IPS-20b (cell line): ENCODE results near the gene NARS2.
"Not testable (repeated sequence)": the region's sequence is repeated elsewhere in the genome, so short reads cannot be mapped to it uniquely, and the experiment has no call there.

Experiments
- H3K27ac ChIP-seq: one replicate; pipeline ENCODE4 v1.5.1; 2013; ENCODE audit warnings: low read length
- H3K27me3 ChIP-seq: 2 replicates; pipeline ENCODE4 v1.6.1; 2013; ENCODE audit warnings: mild to moderate bottlenecking, low read length, inconsistent platforms; ENCODE audit not compliant: insufficient read depth
- H3K36me3 ChIP-seq: 2 replicates; pipeline ENCODE4 v1.6.1; 2013; ENCODE audit warnings: low read depth, mild to moderate bottlenecking, inconsistent platforms, low read length, moderate library complexity; ENCODE audit not compliant: insufficient read depth
- H3K4me1 ChIP-seq: 2 replicates; pipeline ENCODE4 v1.6.1; 2013; ENCODE audit warnings: mild to moderate bottlenecking, control low read depth, inconsistent platforms, low read length, moderate library complexity; ENCODE audit not compliant: insufficient read depth
- H3K4me3 ChIP-seq: 2 replicates; pipeline ENCODE4 v1.5.1; 2013; ENCODE audit warnings: mild to moderate bottlenecking, low read length, inconsistent platforms
- H3K9ac ChIP-seq: 2 replicates; pipeline ENCODE4 v1.6.1; 2013; ENCODE audit warnings: low read depth, mild to moderate bottlenecking, inconsistent platforms, low read length, moderate library complexity
- H3K9me3 ChIP-seq: 2 replicates; pipeline ENCODE4 v1.6.1; 2013; ENCODE audit warnings: mild to moderate bottlenecking, low read depth, low read length, inconsistent platforms; ENCODE audit not compliant: insufficient read depth

The NARS2 gene

GRCh38 chr11:78602771-78603170 is 28.1 kb upstream of the NARS2 start:
- H3K4me1 ChIP-seq, H3K9me3 ChIP-seq, H3K36me3 ChIP-seq, H3K9ac ChIP-seq, H3K27ac ChIP-seq, H3K4me3 ChIP-seq, H3K27me3 ChIP-seq: not testable (repeated sequence)

- not testable (repeated sequence) for H3K27me3 ChIP-seq, H3K9ac ChIP-seq, H3K9me3 ChIP-seq, H3K27ac ChIP-seq, H3K36me3 ChIP-seq, H3K4me3 ChIP-seq, H3K4me1 ChIP-seq
These were observed 26.4 kb upstream of the NARS2 start for GRCh38 chr11:78601066-78601465.

DNA sequence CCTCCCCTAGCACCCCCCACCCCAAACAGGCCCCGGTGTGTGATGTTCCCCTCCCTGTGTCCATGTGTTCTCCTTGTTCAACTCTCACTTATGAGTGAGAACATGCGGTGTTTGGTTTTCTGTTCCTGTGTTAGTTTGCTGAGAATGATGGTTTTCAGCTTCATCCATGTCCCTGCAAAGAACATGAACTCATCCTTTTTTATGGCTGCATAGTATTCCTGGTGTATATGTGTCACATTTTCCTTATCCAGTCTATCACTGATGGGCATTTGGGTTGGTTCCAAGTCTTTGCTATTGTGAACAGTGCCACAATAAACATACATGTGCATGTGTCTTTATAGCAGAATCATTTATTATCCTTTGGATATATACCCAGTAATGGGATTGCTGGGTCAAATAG is 22.9 kb upstream of the NARS2 start:
- H3K9me3 ChIP-seq, H3K9ac ChIP-seq, H3K27me3 ChIP-seq, H3K4me3 ChIP-seq, H3K27ac ChIP-seq, H3K36me3 ChIP-seq: not testable (repeated sequence)
- peaks cover 13% of the 10 kb centered on the region; the same call in 1 of the 2 replicates for H3K4me1 ChIP-seq

- no peak overlapping the region for H3K9ac ChIP-seq
- H3K4me1 ChIP-seq: peaks cover 13% of the 10 kb centered on the region; the same call in 1 of the 2 replicates
- H3K9me3 ChIP-seq: no peaks in the 10 kb centered on the region
- H3K27me3 ChIP-seq: no peaks in the 10 kb centered on the region
- H3K4me3 ChIP-seq: no peak overlapping the region
- no peak overlapping the region for H3K27ac ChIP-seq
- no peaks in the 10 kb centered on the region for H3K36me3 ChIP-seq
These were observed 20.9 kb upstream of the NARS2 start for GRCh38 chr11:78595436-78596130.

- H3K9ac ChIP-seq: no peak overlapping the region
- H3K9me3 ChIP-seq: no peaks in the 10 kb centered on the region
- no peak overlapping the region for H3K4me3 ChIP-seq
- H3K27ac ChIP-seq: no peak overlapping the region
- H3K4me1 ChIP-seq: peaks cover 13% of the 10 kb centered on the region; the same call in 1 of the 2 replicates
- no peaks in the 10 kb centered on the region for H3K27me3 ChIP-seq
- H3K36me3 ChIP-seq: no peaks in the 10 kb centered on the region
These were observed 20.1 kb upstream of the NARS2 start for GRCh38 chr11:78594814-78595213.

GRCh38 chr11:78588517-78588916 is 13.9 kb upstream of the NARS2 start:
- H3K4me1 ChIP-seq: no peaks in the 10 kb centered on the region
- no peaks in the 10 kb centered on the region for H3K27me3 ChIP-seq
- no peaks in the 10 kb centered on the region for H3K36me3 ChIP-seq
- H3K4me3 ChIP-seq: no peak overlapping the region
- no peak overlapping the region for H3K9ac ChIP-seq
- no peak overlapping the region for H3K27ac ChIP-seq
- peaks cover 13% of the 10 kb centered on the region for H3K9me3 ChIP-seq

- no peak overlapping the region for H3K9ac ChIP-seq
- no peak overlapping the region for H3K4me3 ChIP-seq
- no peaks in the 10 kb centered on the region for H3K36me3 ChIP-seq
- no peak overlapping the region for H3K27ac ChIP-seq
- H3K4me1 ChIP-seq: no peaks in the 10 kb centered on the region
- H3K27me3 ChIP-seq: no peaks in the 10 kb centered on the region
- H3K9me3 ChIP-seq: peaks cover 15% of the 10 kb centered on the region
These were observed 12.8 kb upstream of the NARS2 start for GRCh38 chr11:78587446-78587845.

- Histone ChIP-seq H3K9ac (no peak overlapping the region), H3K27ac (no peak overlapping the region), H3K4me3 (no peak overlapping the region), H3K36me3 (no peaks in the 10 kb centered on the region), H3K4me1 (no peaks in the 10 kb centered on the region), H3K27me3 (no peaks in the 10 kb centered on the region), H3K9me3 (peaks cover 15% of the 10 kb centered on the region)
These were observed 11.9 kb upstream of the NARS2 start for GRCh38 chr11:78586452-78587046.

- no peaks in the 10 kb centered on the region for H3K4me1 ChIP-seq
- no peak overlapping the region for H3K4me3 ChIP-seq
- H3K27me3 ChIP-seq: no peaks in the 10 kb centered on the region
- H3K9ac ChIP-seq: no peak overlapping the region
- H3K27ac ChIP-seq: no peak overlapping the region
- no peaks in the 10 kb centered on the region for H3K36me3 ChIP-seq
- H3K9me3 ChIP-seq: peaks cover 15% of the 10 kb centered on the region
These were observed 9.2 kb upstream of the NARS2 start for GRCh38 chr11:78583889-78584288.

DNA sequence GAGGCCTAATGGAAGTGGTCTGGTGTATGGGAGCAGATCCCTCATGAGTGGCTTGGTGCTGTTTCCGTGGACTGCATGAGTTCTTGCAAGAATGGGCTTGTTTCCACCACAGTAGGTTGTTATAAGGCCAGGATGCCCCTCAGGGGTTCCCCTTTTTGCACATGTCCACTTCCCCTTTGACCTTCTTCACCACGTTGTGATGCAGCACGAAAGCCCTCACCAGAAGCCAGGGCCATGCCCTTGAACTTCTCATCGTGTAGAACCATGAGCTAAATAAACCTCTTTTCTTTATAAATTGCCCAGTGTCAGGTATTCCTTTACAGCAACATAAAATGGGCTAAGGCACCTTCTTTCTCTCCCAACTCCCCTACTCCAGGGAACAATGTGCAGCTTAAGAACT is 2.8 kb upstream of the NARS2 start:
- H3K36me3 ChIP-seq: peaks cover 6% of the 10 kb centered on the region; the same call in 1 of the 2 replicates
- no peak overlapping the region for H3K4me3 ChIP-seq
- H3K9me3 ChIP-seq: no peaks in the 10 kb centered on the region
- H3K4me1 ChIP-seq: 0 out of 2 replicates have a peak, but pooled peaks cover 2% of the 10 kb centered on the region
- no peaks in the 10 kb centered on the region for H3K27me3 ChIP-seq
- H3K9ac ChIP-seq: no peak overlapping the region
- no peak overlapping the region for H3K27ac ChIP-seq

DNA sequence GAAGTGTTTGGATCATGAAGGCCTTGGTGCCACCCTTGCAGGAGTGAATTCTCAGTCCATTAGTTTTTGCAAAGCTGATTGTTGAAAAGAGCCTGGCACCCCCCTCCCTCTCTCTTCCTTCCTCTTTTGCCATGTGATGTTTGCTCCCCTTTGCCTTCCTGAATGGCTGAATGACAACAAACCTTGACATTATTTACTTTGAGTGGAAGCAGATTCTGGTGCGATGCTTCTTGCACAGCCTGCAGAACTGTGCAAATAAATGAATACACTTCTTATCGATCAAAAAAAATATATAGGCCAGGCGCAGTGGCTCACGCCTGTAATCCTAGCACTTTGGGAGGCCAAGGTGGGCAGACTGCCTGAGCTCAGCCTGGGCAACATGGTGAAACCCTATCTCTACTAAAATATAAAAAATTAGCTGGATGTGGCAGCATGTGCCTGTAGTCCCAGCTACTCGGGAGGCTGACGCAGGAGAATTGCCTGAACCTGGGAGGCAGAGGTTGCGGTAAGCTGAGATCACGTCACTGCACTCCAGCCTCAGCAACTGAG is 2.0 kb upstream of the NARS2 start:
- H3K4me1 ChIP-seq: peaks cover 2% of the 10 kb centered on the region; the same call in 1 of the 2 replicates
- H3K4me3 ChIP-seq: no peak overlapping the region
- H3K9ac ChIP-seq: no peak overlapping the region
- no peak overlapping the region for H3K27ac ChIP-seq
- no peaks in the 10 kb centered on the region for H3K9me3 ChIP-seq
- peaks cover 6% of the 10 kb centered on the region; the same call in 1 of the 2 replicates for H3K36me3 ChIP-seq
- no peaks in the 10 kb centered on the region for H3K27me3 ChIP-seq

- Histone ChIP-seq H3K4me3 (peak overlapping the region; percentile 80), H3K36me3 (peaks cover 17% of the 10 kb centered on the region), H3K9ac (peak overlapping the region; percentile 86; the same call in 1 of the 2 replicates), H3K9me3 (no peaks in the 10 kb centered on the region), H3K27me3 (no peaks in the 10 kb centered on the region), H3K27ac (no peak overlapping the region), H3K4me1 (peaks cover 2% of the 10 kb centered on the region; the same call in 1 of the 2 replicates)
These were observed 814 bp upstream of the NARS2 start for GRCh38 chr11:78575478-78575877.
